HCT116 (cell line): ENCODE measurements around the gene EEF1G. TPM values are rescaled to one million over a fixed set of nuclear protein-coding genes. Genes with fewer than 3 reads are reported as not detected.
A peak's percentile ranks its signal among the peaks of the same experiment; 100 is the strongest.

Source experiments
- ATAC-seq: fragments of 200-7000 bp; cut with Tn5 transposase; 2 replicates; pipeline ENCODE4 v1.9.1; 2020; ENCODE audit warnings: mild to moderate bottlenecking, moderate library complexity
- BruUV-seq: library from RNA; stranded (reverse); fragments of 400-500 nt; replicated peaks from 2 replicates; lab custom pipeline; 2021; lab: Mats Ljungman, UMichigan
- CTCF ChIA-PET: fragments of 300-600 bp; sonication (Branson Sonifier 250); formaldehyde crosslinking; loops from one replicate; lab custom pipeline; 2021; ENCODE audit warnings: antibody characterized with exemption; lab: Charles Lee
- POLR2A ChIA-PET: fragments of 300-600, 350-600 bp; sonication (Branson Sonifier 250); formaldehyde crosslinking; loops from one replicate; lab custom pipeline; 2021; ENCODE audit warnings: antibody characterized with exemption; lab: Charles Lee
- RAD21 ChIA-PET, 2 experiments: fragments of 300-600 bp; sonication (Branson Sonifier 250); formaldehyde crosslinking; loops; one replicate each; lab custom pipeline; 2023; ENCODE audit warnings: low total read pairs in 2 of 2; ENCODE audit not compliant: uncharacterized antibody in 2 of 2, unreplicated experiment in 2 of 2, low non-redundant PET in 1 of 2; lab: Charles Lee
- DNase-seq: peaks from one replicate; pipeline ENCODE4 v3.0.0-alpha.2; 2010; ENCODE audit warnings: low read depth, low spot score
- H2AFZ ChIP-seq: fragments of 200-600 bp; shearing (Covaris generic), sonication (generic); 2 replicates; pipeline ENCODE4 v1.6.1; 2017; ENCODE audit warnings: low read depth, mixed run types, mixed read lengths, antibody characterized with exemption, low read length; ENCODE audit not compliant: poor library complexity, severe bottlenecking
- H3K27ac ChIP-seq: 2 replicates; pipeline ENCODE4 v1.5.1; 2012; ENCODE audit warnings: low read depth, low read length
- H3K27me3 ChIP-seq: fragments of 200-600 bp; sonication (generic); 2 replicates; pipeline ENCODE4 v1.6.1; 2016; ENCODE audit warnings: mixed run types, low read length, mixed read lengths; ENCODE audit not compliant: insufficient read depth
- H3K36me3 ChIP-seq, 2 experiments: fragments of 200-500 bp in 1 of 2; fragments of 200-600 bp in 1 of 2; sonication (Bioruptor generic) in 1 of 2; sonication (generic) in 1 of 2; 2 replicates each; pipeline versions ENCODE4 v1.5.1 to v1.6.1; 2014 to 2016; ENCODE audit warnings: low read length in 2 of 2, inconsistent platforms in 1 of 2, mixed read lengths in 1 of 2, mixed run types in 1 of 2; ENCODE audit not compliant: insufficient read depth in 2 of 2, control insufficient read depth in 1 of 2
- H3K4me1 ChIP-seq, 2 experiments: fragments of 200-600 bp in 1 of 2; sonication (generic) in 1 of 2; 2 replicates each; pipeline versions ENCODE4 v1.5.1 to v1.6.1; 2012 to 2017; ENCODE audit warnings: low read length in 2 of 2, inconsistent platforms in 1 of 2, mild to moderate bottlenecking in 1 of 2, mixed read lengths in 1 of 2, mixed run types in 1 of 2, moderate library complexity in 1 of 2; ENCODE audit not compliant: insufficient read depth in 2 of 2, control insufficient read depth in 1 of 2
- H3K4me2 ChIP-seq: fragments of 200-600 bp; sonication (generic); 2 replicates; pipeline ENCODE4 v1.6.1; 2017; ENCODE audit warnings: mixed run types, low read length, mixed read lengths
- H3K4me3 ChIP-seq, 2 experiments: fragments of 200-600 bp in 1 of 2; sonication (generic) in 1 of 2; replicated peaks in 1 of 2; 2 replicates each; pipeline ENCODE4 v1.5.1; 2011 to 2016; ENCODE audit warnings: low read length in 2 of 2, control low read depth in 1 of 2, low read depth in 1 of 2, mild to moderate bottlenecking in 1 of 2, mixed read lengths in 1 of 2, mixed run types in 1 of 2
- H3K79me2 ChIP-seq: fragments of 200-600 bp; sonication (generic); 2 replicates; pipeline ENCODE4 v1.6.1; 2017; ENCODE audit warnings: mild to moderate bottlenecking, mixed run types, low read length, moderate library complexity, mixed read lengths; ENCODE audit not compliant: insufficient read depth
- H3K9ac ChIP-seq: fragments of 200-600 bp; sonication (generic); 2 replicates; pipeline ENCODE4 v1.6.1; 2016; ENCODE audit warnings: low read length, mixed read lengths
- H3K9me2 ChIP-seq: fragments of 200-600 bp; sonication (generic), shearing (Covaris generic); 2 replicates; pipeline ENCODE4 v1.6.1; 2017; ENCODE audit warnings: mixed run types, mild to moderate bottlenecking, moderate library complexity; ENCODE audit not compliant: insufficient read depth
- H3K9me3 ChIP-seq, 2 experiments: fragments of 200-500 bp in 1 of 2; fragments of 200-600 bp in 1 of 2; sonication (Bioruptor generic) in 1 of 2; sonication (generic) in 1 of 2; 2 replicates each; pipeline ENCODE4 v1.6.1; 2014 to 2017; ENCODE audit warnings: low read length in 2 of 2, mixed read lengths in 2 of 2, inconsistent platforms in 1 of 2, low read depth in 1 of 2, mild to moderate bottlenecking in 1 of 2, mixed run types in 1 of 2, moderate library complexity in 1 of 2; ENCODE audit not compliant: control insufficient read depth in 1 of 2, insufficient read depth in 1 of 2
- H4K20me1 ChIP-seq: fragments of 200-600 bp; sonication (generic), shearing (Covaris generic); 2 replicates; pipeline ENCODE4 v1.6.1; 2017; ENCODE audit warnings: mixed run types, mild to moderate bottlenecking, moderate library complexity; ENCODE audit not compliant: insufficient read depth
- CEBPB ChIP-seq: IDR thresholded peaks from 2 replicates; pipeline ENCODE4 v1.6.1; 2012; ENCODE audit warnings: low read depth
- EGR1 ChIP-seq: IDR thresholded peaks from 2 replicates; pipeline ENCODE4 v1.6.1; 2012; ENCODE audit warnings: low read depth
- ELF1 ChIP-seq: IDR thresholded peaks from 2 replicates; pipeline ENCODE4 v1.6.1; 2012; ENCODE audit warnings: low read depth, borderline replicate concordance
- EZH2 ChIP-seq: fragments of 200-600 bp; sonication (generic); IDR thresholded peaks from 2 replicates; pipeline ENCODE4 v1.6.1; 2017; ENCODE audit warnings: antibody characterized with exemption, mixed run types
- EZH2phosphoT487 ChIP-seq: fragments of 200-600 bp; IDR thresholded peaks from 2 replicates; pipeline ENCODE4 v1.6.1; 2018; ENCODE audit warnings: antibody characterized with exemption, borderline replicate concordance
- FOSL1 ChIP-seq: IDR thresholded peaks from 2 replicates; pipeline ENCODE4 v1.6.1; 2012; ENCODE audit warnings: low read depth
- JUND ChIP-seq: IDR thresholded peaks from 2 replicates; pipeline ENCODE4 v1.6.1; 2012
- MAX ChIP-seq: IDR thresholded peaks from 2 replicates; pipeline ENCODE4 v1.6.1; 2012
- SIN3A ChIP-seq: IDR thresholded peaks from 2 replicates; pipeline ENCODE4 v1.6.1; 2012; ENCODE audit warnings: low read depth
- SP1 ChIP-seq: IDR thresholded peaks from 2 replicates; pipeline ENCODE4 v1.6.1; 2012; ENCODE audit warnings: low read depth
- TCF7L2 ChIP-seq: IDR thresholded peaks from 2 replicates; pipeline ENCODE4 v1.7.0; 2011; ENCODE audit warnings: borderline replicate concordance, inconsistent platforms; ENCODE audit not compliant: insufficient read depth, insufficient read length; ENCODE audit errors: extremely low read depth
- YY1 ChIP-seq: IDR thresholded peaks from 2 replicates; pipeline ENCODE4 v1.6.1; 2011; ENCODE audit warnings: low read length, low read depth, moderate library complexity, mild to moderate bottlenecking; ENCODE audit not compliant: insufficient replicate concordance; ENCODE audit errors: extremely low read depth
- ZFX ChIP-seq: fragments of 450-650 bp; IDR thresholded peaks from 2 replicates; pipeline ENCODE4 v1.6.1; 2017
- intact Hi-C: fragments of 100-400 bp; cut with micrococcal nuclease; formaldehyde crosslinking; loops from 2 replicates; pipeline ENCODE4 v1.10.0; 2022
- total RNA-seq: library from RNA; stranded (reverse); gene quantifications from one replicate; pipeline ENCODE4 v1.2.1, GENCODE V29; 2021; ENCODE audit not compliant: unreplicated experiment
- TF ChIP-seq, protein P1 (sequence below): IDR thresholded peaks from 2 replicates; pipeline ENCODE4 v1.6.1; 2012; ENCODE audit warnings: low read depth
- TF ChIP-seq, protein P2 (sequence below): IDR thresholded peaks from 2 replicates; pipeline ENCODE4 v1.6.1; 2011; ENCODE audit warnings: mild to moderate bottlenecking, low read length, moderate library complexity; ENCODE audit not compliant: insufficient replicate concordance; ENCODE audit errors: extremely low read depth

The EEF1G gene
- total RNA-seq, 1 experiment from 2014 or later, result 1,901 TPM

GRCh38 chr11:62610403-62610802, 36.7 kb upstream of the EEF1G start:
- intact Hi-C loops, result loop anchor here (5.0 kb wide), 1 partner anchor 37 kb away; the partner anchor contains the start of gene GANAB
- Histone ChIP-seq H3K79me2 (peaks cover 13% of the 10 kb centered on the region), H4K20me1 (no peaks in the 10 kb centered on the region), H3K36me3 (peaks cover 0 to 8% of the 10 kb centered on the region in 2 experiments; a peak in 2 of 4 replicates), H3K4me3 (no peak overlapping the region), H3K27me3 (no peaks in the 10 kb centered on the region), H3K9ac (no peak overlapping the region), H3K27ac (peak overlapping the region; percentile 83; the same call in 1 of the 2 replicates), H3K4me1 (peaks cover 28 to 41% of the 10 kb centered on the region in 2 experiments), H3K4me2 (peak overlapping the region; percentile 87), H3K9me2 (no peaks in the 10 kb centered on the region), H3K9me3 (no peaks in the 10 kb centered on the region), H2AFZ (no peak overlapping the region)
- ChIA-PET CTCF (interaction anchor here (1.0 to 2.5 kb wide), 2 partner anchors 11 to 19 kb away, joined by 4 to 11 read pairs; partner anchors contain the start of gene TUT1), POLR2A (interaction anchor here (1.2 kb wide), 1 partner anchor 19 kb away, joined by 5 read pairs; the partner anchor contains the start of gene TUT1), RAD21 (interaction anchor here in 1 of 2 experiments (1.4 kb wide), 1 partner anchor 19 kb away, joined by 5 read pairs; the partner anchor contains the start of gene TUT1)
- DNase-seq, result no peak
- TF ChIP-seq JUND, result no peak
- TF ChIP-seq EGR1, result no peak
- BruUV-seq, result no TSS peak
- ATAC-seq, result no peak

GRCh38 chr11:62608776-62609175, 35.1 kb upstream of the EEF1G start:
- peaks cover 0 to 8% of the 10 kb centered on the region in 2 experiments; a peak in 2 of 4 replicates for H3K36me3 ChIP-seq
- no peak for DNase-seq
- no peaks in the 10 kb centered on the region for H4K20me1 ChIP-seq
- intact Hi-C loops, result no loop called here
- H3K79me2 ChIP-seq, result peaks cover 13% of the 10 kb centered on the region
- H2AFZ ChIP-seq, result no peak overlapping the region
- ChIA-PET POLR2A (no interaction called here), CTCF (no interaction called here), RAD21 (no interaction called here)
- H3K27me3 ChIP-seq, result no peaks in the 10 kb centered on the region
- BruUV-seq, result no TSS peak
- no peak overlapping the region for H3K27ac ChIP-seq
- H3K9ac ChIP-seq, result no peak overlapping the region
- ATAC-seq, result no peak
- no peak overlapping the region for H3K4me2 ChIP-seq
- no peaks in the 10 kb centered on the region for H3K9me3 ChIP-seq
- no peak overlapping the region for H3K4me3 ChIP-seq
- no peaks in the 10 kb centered on the region for H3K9me2 ChIP-seq
- TF ChIP-seq SP1, result no peak
- no peak for TF ChIP-seq SIN3A
- no peak for TF ChIP-seq CEBPB
- no peak for TF ChIP-seq ZFX
- TF ChIP-seq, protein P1, sequence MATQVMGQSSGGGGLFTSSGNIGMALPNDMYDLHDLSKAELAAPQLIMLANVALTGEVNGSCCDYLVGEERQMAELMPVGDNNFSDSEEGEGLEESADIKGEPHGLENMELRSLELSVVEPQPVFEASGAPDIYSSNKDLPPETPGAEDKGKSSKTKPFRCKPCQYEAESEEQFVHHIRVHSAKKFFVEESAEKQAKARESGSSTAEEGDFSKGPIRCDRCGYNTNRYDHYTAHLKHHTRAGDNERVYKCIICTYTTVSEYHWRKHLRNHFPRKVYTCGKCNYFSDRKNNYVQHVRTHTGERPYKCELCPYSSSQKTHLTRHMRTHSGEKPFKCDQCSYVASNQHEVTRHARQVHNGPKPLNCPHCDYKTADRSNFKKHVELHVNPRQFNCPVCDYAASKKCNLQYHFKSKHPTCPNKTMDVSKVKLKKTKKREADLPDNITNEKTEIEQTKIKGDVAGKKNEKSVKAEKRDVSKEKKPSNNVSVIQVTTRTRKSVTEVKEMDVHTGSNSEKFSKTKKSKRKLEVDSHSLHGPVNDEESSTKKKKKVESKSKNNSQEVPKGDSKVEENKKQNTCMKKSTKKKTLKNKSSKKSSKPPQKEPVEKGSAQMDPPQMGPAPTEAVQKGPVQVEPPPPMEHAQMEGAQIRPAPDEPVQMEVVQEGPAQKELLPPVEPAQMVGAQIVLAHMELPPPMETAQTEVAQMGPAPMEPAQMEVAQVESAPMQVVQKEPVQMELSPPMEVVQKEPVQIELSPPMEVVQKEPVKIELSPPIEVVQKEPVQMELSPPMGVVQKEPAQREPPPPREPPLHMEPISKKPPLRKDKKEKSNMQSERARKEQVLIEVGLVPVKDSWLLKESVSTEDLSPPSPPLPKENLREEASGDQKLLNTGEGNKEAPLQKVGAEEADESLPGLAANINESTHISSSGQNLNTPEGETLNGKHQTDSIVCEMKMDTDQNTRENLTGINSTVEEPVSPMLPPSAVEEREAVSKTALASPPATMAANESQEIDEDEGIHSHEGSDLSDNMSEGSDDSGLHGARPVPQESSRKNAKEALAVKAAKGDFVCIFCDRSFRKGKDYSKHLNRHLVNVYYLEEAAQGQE, result no peak
- no peak for TF ChIP-seq TCF7L2
- no peak for TF ChIP-seq EZH2
- no peak for TF ChIP-seq EGR1
- TF ChIP-seq YY1, result no peak
- no peak for TF ChIP-seq EZH2phosphoT487
- no peak for TF ChIP-seq MAX
- TF ChIP-seq, protein P2, sequence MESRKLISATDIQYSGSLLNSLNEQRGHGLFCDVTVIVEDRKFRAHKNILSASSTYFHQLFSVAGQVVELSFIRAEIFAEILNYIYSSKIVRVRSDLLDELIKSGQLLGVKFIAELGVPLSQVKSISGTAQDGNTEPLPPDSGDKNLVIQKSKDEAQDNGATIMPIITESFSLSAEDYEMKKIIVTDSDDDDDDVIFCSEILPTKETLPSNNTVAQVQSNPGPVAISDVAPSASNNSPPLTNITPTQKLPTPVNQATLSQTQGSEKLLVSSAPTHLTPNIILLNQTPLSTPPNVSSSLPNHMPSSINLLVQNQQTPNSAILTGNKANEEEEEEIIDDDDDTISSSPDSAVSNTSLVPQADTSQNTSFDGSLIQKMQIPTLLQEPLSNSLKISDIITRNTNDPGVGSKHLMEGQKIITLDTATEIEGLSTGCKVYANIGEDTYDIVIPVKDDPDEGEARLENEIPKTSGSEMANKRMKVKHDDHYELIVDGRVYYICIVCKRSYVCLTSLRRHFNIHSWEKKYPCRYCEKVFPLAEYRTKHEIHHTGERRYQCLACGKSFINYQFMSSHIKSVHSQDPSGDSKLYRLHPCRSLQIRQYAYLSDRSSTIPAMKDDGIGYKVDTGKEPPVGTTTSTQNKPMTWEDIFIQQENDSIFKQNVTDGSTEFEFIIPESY, result no peak
- TF ChIP-seq ELF1, result no peak
- TF ChIP-seq FOSL1, result no peak
- TF ChIP-seq, all 23 proteins: peak for 0
- H3K4me1 ChIP-seq, result peaks cover 15 to 32% of the 10 kb centered on the region in 2 experiments
